SU-DHL-6 (cell line): Measurements from ENCODE around the gene LELP1.

ENCODE experiments used
- H2AFZ ChIP-seq: fragments of 200-600 bp; sonication (generic); 2 replicates; pipeline ENCODE4 v1.6.1; 2014; ENCODE audit warnings: low read depth, mild to moderate bottlenecking, moderate library complexity, mixed read lengths, antibody characterized with exemption, low read length; ENCODE audit not compliant: severe bottlenecking
- H3F3A ChIP-seq: fragments of 200-600 bp; shearing (Covaris generic); 2 replicates; pipeline ENCODE4 v1.6.0; 2016; ENCODE audit warnings: antibody characterized with exemption, mild to moderate bottlenecking; ENCODE audit not compliant: insufficient read depth
- H3K27ac ChIP-seq: fragments of 200-600 bp; sonication (generic); 2 replicates; pipeline ENCODE4 v1.5.1; 2016; ENCODE audit warnings: low read depth, mild to moderate bottlenecking, low read length, moderate library complexity, mixed read lengths
- H3K27me3 ChIP-seq: fragments of 200-600 bp; sonication (generic), shearing (Covaris generic); 2 replicates; pipeline ENCODE4 v1.6.0; 2014; ENCODE audit warnings: mild to moderate bottlenecking, low read length
- H3K36me3 ChIP-seq: fragments of 200-600 bp; sonication (generic); 2 replicates; pipeline ENCODE4 v1.6.1; 2014; ENCODE audit warnings: mild to moderate bottlenecking, low read length, mixed read lengths
- H3K4me2 ChIP-seq: fragments of 300-600, 200-600 bp; shearing (Covaris generic), sonication (generic); 2 replicates; pipeline ENCODE4 v1.6.0; 2014; ENCODE audit warnings: low read length, low read depth, mild to moderate bottlenecking; ENCODE audit not compliant: poor library complexity, severe bottlenecking
- H3K4me3 ChIP-seq: fragments of 200-600 bp; sonication (generic); 2 replicates; pipeline ENCODE4 v1.5.1; 2014; ENCODE audit warnings: antibody characterized with exemption, low read length, mild to moderate bottlenecking, mixed read lengths; ENCODE audit not compliant: insufficient read depth, poor library complexity, severe bottlenecking
- H3K79me2 ChIP-seq: fragments of 200-600 bp; sonication (generic); 2 replicates; pipeline ENCODE4 v1.6.1; 2014; ENCODE audit warnings: mild to moderate bottlenecking, low read length, moderate library complexity; ENCODE audit not compliant: insufficient read depth
- H3K9ac ChIP-seq: fragments of 200-600 bp; sonication (generic); 2 replicates; pipeline ENCODE4 v1.7.0; 2014; ENCODE audit warnings: mild to moderate bottlenecking, low read length
- H3K9me2 ChIP-seq: fragments of 200-600 bp; sonication (generic); replicated peaks from 2 replicates; pipeline ENCODE4 v1.6.1; 2014; ENCODE audit warnings: low read length; ENCODE audit not compliant: insufficient read depth
- H3K9me3 ChIP-seq: fragments of 200-600 bp; sonication (generic); 2 replicates; pipeline ENCODE4 v1.6.1; 2014; ENCODE audit warnings: low read length, mixed read lengths; ENCODE audit not compliant: insufficient read depth
- H4K20me1 ChIP-seq: fragments of 200-600 bp; sonication (generic); 2 replicates; pipeline ENCODE4 v1.6.1; 2014; ENCODE audit warnings: low read depth, mild to moderate bottlenecking, antibody characterized with exemption, low read length, moderate library complexity, mixed read lengths
- CTCF ChIP-seq: fragments of 200-600 bp; sonication (generic); IDR thresholded peaks from one replicate; pipeline ENCODE4 v1.5.1; 2017; ENCODE audit warnings: antibody characterized with exemption, mild to moderate bottlenecking, low read length, moderate library complexity; ENCODE audit not compliant: insufficient read depth, poor library complexity, severe bottlenecking
- EZH2phosphoT487 ChIP-seq: fragments of 200-600 bp; sonication (generic), shearing (Covaris generic); conservative IDR thresholded peaks from 2 replicates; pipeline ENCODE4 v1.6.1; 2018; ENCODE audit warnings: mild to moderate bottlenecking, antibody characterized with exemption, low read length, moderate library complexity, mixed read lengths

LELP1 gene

GRCh38 chr1:153231363-153231762 lies 28.1 kb downstream of the LELP1 start:
- TF ChIP-seq EZH2phosphoT487 (no peak), CTCF (no peak)
- H3K79me2 ChIP-seq = no peaks in the 10 kb centered on the region
- H3K27ac ChIP-seq = no peak overlapping the region
- no peaks in the 10 kb centered on the region for H3K27me3 ChIP-seq
- no peak overlapping the region for H3K9ac ChIP-seq
- H3K9me3 ChIP-seq = no peaks in the 10 kb centered on the region
- no peaks in the 10 kb centered on the region for H3K36me3 ChIP-seq
- H4K20me1 ChIP-seq = no peaks in the 10 kb centered on the region
- no peak overlapping the region for H3K4me2 ChIP-seq
- no peaks in the 10 kb centered on the region for H3F3A ChIP-seq
- no peak overlapping the region for H2AFZ ChIP-seq
- H3K4me3 ChIP-seq = no peak overlapping the region
- H3K9me2 ChIP-seq = no peaks in the 10 kb centered on the region

DNA sequence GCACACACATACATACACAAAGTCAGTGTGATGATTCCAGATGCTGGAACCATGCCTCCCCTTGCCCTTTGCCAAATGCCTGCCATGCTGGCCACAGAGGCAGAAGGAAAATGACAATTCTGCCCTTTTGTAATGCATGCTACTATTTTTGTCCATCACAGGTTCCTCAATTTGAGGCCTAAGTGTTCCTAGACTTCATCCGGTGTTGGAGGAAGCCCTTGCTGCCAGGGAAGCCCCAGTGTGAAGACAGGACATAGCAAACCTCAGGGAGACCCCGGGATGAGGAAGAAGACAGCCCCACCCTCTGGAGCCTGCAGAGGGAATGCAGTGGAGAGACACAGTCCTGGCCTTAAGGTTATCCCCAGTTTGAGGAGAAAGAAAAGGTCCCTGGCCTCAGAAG lies 28.6 kb downstream of the LELP1 start:
- TF ChIP-seq EZH2phosphoT487 (no peak), CTCF (no peak)
- Histone ChIP-seq H3K79me2 (no peaks in the 10 kb centered on the region), H3K36me3 (no peaks in the 10 kb centered on the region), H4K20me1 (no peaks in the 10 kb centered on the region), H3K9ac (no peak overlapping the region), H3K27me3 (no peaks in the 10 kb centered on the region), H3K4me3 (no peak overlapping the region), H3K27ac (no peak overlapping the region), H3K9me3 (no peaks in the 10 kb centered on the region), H3K4me2 (no peak overlapping the region), H3K9me2 (no peaks in the 10 kb centered on the region), H3F3A (no peaks in the 10 kb centered on the region), H2AFZ (no peak overlapping the region)

DNA sequence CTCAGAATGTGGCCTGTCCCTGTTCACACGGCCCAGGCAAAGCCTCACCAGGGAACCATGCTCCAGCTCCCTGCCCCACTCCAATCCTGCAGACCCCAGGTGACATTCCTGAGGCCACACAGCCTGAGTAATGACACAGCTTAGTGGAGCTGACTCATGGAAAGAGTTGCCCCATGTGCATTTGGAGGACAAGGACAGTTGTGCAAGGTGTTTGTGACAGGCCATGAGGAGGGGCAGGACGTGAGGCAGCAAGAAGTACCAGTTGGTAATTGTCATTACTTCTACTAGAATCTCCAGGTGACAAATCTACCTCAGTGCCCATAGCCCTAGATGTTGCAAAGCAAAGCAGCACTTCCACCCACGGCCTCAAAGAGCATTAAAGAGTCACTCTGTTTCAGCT lies 29.3 kb downstream of the LELP1 start:
- Histone ChIP-seq H3K79me2 (no peaks in the 10 kb centered on the region), H4K20me1 (no peaks in the 10 kb centered on the region), H3K9me2 (no peaks in the 10 kb centered on the region), H3K27ac (no peak overlapping the region), H3K4me3 (no peak overlapping the region), H2AFZ (no peak overlapping the region), H3K36me3 (no peaks in the 10 kb centered on the region), H3K4me2 (no peak overlapping the region), H3F3A (no peaks in the 10 kb centered on the region), H3K9me3 (no peaks in the 10 kb centered on the region), H3K9ac (no peak overlapping the region), H3K27me3 (no peaks in the 10 kb centered on the region)
- TF ChIP-seq CTCF (no peak), EZH2phosphoT487 (no peak)

DNA sequence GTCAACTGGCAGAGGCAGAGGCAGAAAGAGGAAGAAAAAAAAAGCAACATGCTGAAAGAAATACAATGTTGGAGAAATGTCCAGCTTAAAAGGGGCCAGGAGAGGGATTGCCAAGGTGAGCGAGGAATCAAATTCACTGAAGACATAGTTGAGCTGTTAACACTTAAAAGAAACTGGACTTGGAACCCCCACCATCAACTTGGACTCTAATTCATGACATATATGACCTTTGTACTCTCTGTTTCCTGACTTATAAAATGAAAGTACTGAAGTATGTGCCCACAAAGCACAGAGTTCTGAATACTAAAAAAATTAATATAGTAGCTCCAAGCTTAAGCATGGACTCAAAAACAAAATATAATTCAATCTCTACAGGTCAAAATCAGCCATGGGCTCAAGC lies 30.2 kb downstream of the LELP1 start:
- Histone ChIP-seq H3K36me3 (no peaks in the 10 kb centered on the region), H3K9ac (no peak overlapping the region), H4K20me1 (no peaks in the 10 kb centered on the region), H3K27ac (no peak overlapping the region), H3K79me2 (no peaks in the 10 kb centered on the region), H3K4me2 (no peak overlapping the region), H2AFZ (no peak overlapping the region), H3K27me3 (no peaks in the 10 kb centered on the region), H3F3A (no peaks in the 10 kb centered on the region), H3K4me3 (no peak overlapping the region), H3K9me3 (no peaks in the 10 kb centered on the region), H3K9me2 (no peaks in the 10 kb centered on the region)
- TF ChIP-seq EZH2phosphoT487 (no peak), CTCF (no peak)
